ENCODE results near the gene SERTAD1. TPM values are rescaled to one million over a fixed set of nuclear protein-coding genes. Genes with fewer than 3 reads are reported as not detected.

SERTAD1 gene
- total RNA-seq, 1 donor from 2014 or later = 2.4 TPM

DNA sequence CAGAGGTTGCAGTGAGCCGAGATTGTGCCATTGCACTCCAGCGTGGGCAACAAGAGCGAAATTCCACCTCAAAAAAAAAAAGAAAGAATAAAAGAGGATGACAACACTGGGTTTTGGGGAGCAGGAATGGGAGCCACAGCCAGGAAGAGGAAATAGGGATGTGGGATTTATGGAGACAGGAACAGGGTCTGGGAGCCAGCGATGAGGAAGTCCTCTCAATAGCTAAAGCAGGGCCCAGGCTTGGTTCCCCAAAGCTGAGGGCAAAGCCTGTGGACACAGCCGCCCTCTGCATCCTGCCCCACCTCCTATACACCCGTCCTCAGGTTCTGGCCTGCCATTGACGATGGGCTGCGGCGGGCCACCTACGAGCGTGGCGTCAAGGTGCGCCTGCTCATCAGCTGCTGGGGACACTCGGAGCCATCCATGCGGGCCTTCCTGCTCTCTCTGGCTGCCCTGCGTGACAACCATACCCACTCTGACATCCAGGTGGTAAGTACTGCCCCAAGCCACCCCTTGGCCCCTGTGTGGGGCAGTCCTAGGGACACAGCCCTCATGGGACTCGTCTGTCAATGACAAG lies 49.4 kb downstream of the SERTAD1 start:
- Histone ChIP-seq H3K36me3 (no peaks in the 10 kb centered on the region), H3K4me2 (no peak overlapping the region), H3K4me1 (no peaks in the 10 kb centered on the region), H3F3A (ENCODE audit: low read depth) (no peaks in the 10 kb centered on the region), H2AFZ (replicated peaks) (no peak overlapping the region), H3K27me3 (no peaks in the 10 kb centered on the region), H3K9ac (no peak overlapping the region), H3K27ac (no peak overlapping the region), H3K79me2 (ENCODE audit: low read depth) (no peaks in the 10 kb centered on the region), H3K4me3 (no peak overlapping the region), H4K20me1 (ENCODE audit: low read depth) (no peaks in the 10 kb centered on the region), H3K9me3 (ENCODE audit: low read depth) (no peaks in the 10 kb centered on the region)
- no peaks in the 10 kb centered on the region for H3K4me1 Mint-ChIP-seq
- TF ChIP-seq EZH2 (IDR thresholded peaks at IDR 0.05) (no peak), EZH2phosphoT487 (IDR thresholded peaks at IDR 0.05) (no peak)
- TF ChIP-seq, protein P1, sequence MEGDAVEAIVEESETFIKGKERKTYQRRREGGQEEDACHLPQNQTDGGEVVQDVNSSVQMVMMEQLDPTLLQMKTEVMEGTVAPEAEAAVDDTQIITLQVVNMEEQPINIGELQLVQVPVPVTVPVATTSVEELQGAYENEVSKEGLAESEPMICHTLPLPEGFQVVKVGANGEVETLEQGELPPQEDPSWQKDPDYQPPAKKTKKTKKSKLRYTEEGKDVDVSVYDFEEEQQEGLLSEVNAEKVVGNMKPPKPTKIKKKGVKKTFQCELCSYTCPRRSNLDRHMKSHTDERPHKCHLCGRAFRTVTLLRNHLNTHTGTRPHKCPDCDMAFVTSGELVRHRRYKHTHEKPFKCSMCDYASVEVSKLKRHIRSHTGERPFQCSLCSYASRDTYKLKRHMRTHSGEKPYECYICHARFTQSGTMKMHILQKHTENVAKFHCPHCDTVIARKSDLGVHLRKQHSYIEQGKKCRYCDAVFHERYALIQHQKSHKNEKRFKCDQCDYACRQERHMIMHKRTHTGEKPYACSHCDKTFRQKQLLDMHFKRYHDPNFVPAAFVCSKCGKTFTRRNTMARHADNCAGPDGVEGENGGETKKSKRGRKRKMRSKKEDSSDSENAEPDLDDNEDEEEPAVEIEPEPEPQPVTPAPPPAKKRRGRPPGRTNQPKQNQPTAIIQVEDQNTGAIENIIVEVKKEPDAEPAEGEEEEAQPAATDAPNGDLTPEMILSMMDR (IDR thresholded peaks at IDR 0.05) = no peak
- peaks cover 2% of the 10 kb centered on the region for H3K27me3 Mint-ChIP-seq (ENCODE audit: insufficient read depth, low read depth)
- no peak for DNase-seq (ENCODE audit: low spot score)
- no peaks in the 10 kb centered on the region for H3K9me3 Mint-ChIP-seq
- H3K4me3 Mint-ChIP-seq = no peak overlapping the region
- no peak overlapping the region for H3K27ac Mint-ChIP-seq
- H3K36me3 Mint-ChIP-seq = peaks cover 14% of the 10 kb centered on the region

DNA sequence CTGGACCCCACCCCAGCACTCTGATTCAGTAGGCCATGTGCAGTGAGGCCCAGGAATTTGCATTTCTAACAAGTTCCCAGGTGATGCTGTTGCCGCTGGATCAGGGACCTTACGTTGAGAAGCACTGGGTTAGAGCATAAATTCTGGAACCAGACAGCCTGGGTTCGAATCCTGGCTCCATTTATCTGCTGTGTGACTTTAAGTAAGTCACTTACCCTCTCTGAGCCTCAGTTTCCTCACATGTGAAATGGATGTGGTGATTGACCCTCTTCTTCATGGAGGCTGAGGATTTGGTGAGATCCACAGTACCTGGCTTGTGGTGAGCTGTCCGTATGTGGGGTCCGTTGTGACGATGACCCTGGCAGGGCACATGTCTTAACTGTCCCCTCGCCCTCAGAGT lies 51.7 kb downstream of the SERTAD1 start:
- Mint-ChIP-seq H3K9me3 (no peaks in the 10 kb centered on the region), H3K27ac (no peak overlapping the region), H3K27me3 (ENCODE audit: insufficient read depth, low read depth) (peaks cover 4% of the 10 kb centered on the region), H3K4me1 (no peaks in the 10 kb centered on the region), H3K4me3 (no peak overlapping the region), H3K36me3 (peaks cover 19% of the 10 kb centered on the region)
- Histone ChIP-seq H4K20me1 (ENCODE audit: low read depth) (no peaks in the 10 kb centered on the region), H3K36me3 (no peaks in the 10 kb centered on the region), H3K9me3 (ENCODE audit: low read depth) (no peaks in the 10 kb centered on the region), H3K4me2 (no peak overlapping the region), H2AFZ (replicated peaks) (no peak overlapping the region), H3K27me3 (no peaks in the 10 kb centered on the region), H3K79me2 (ENCODE audit: low read depth) (no peaks in the 10 kb centered on the region), H3K27ac (no peak overlapping the region), H3K9ac (no peak overlapping the region), H3K4me1 (no peaks in the 10 kb centered on the region), H3K4me3 (no peak overlapping the region), H3F3A (ENCODE audit: low read depth) (no peaks in the 10 kb centered on the region)
- TF ChIP-seq, protein P1 (IDR thresholded peaks at IDR 0.05) = no peak
- TF ChIP-seq EZH2phosphoT487 (IDR thresholded peaks at IDR 0.05) (no peak), EZH2 (IDR thresholded peaks at IDR 0.05) (no peak)
- no peak for DNase-seq (ENCODE audit: low spot score)

DNA sequence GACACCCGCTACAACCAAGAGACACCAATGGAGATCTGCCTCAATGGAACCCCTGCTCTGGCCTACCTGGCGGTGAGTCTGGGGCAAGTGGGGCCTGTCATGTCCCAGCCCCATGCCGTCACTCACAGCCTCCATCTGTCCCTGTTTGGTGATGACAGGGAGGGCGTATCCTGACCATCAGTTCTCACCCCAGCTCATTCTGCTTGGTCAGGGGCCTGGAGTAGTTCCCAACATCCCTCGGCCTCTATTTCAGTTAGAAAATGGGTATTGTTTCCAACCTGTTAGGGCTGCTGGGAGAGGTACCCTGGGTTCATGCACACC lies 54.0 kb downstream of the SERTAD1 start:
- H3K27me3 Mint-ChIP-seq (ENCODE audit: insufficient read depth, low read depth) = peaks cover 4% of the 10 kb centered on the region
- no peak for DNase-seq (ENCODE audit: low spot score)
- TF ChIP-seq, protein P1 (IDR thresholded peaks at IDR 0.05) = no peak
- no peak for TF ChIP-seq EZH2 (IDR thresholded peaks at IDR 0.05)
- TF ChIP-seq EZH2phosphoT487 (IDR thresholded peaks at IDR 0.05) = no peak
- H3K4me1 Mint-ChIP-seq = peaks cover 8% of the 10 kb centered on the region
- no peak overlapping the region for H2AFZ ChIP-seq (replicated peaks)
- peaks cover 17% of the 10 kb centered on the region for H3K36me3 Mint-ChIP-seq
- H3K79me2 ChIP-seq (ENCODE audit: low read depth) = no peaks in the 10 kb centered on the region
- H3F3A ChIP-seq (ENCODE audit: low read depth) = peaks cover 4% of the 10 kb centered on the region
- H3K4me1 ChIP-seq = peaks cover 4% of the 10 kb centered on the region
- H3K9ac ChIP-seq = no peak overlapping the region
- H3K36me3 ChIP-seq = no peaks in the 10 kb centered on the region
- H3K4me2 ChIP-seq = no peak overlapping the region
- no peak overlapping the region for H3K27ac Mint-ChIP-seq
- no peaks in the 10 kb centered on the region for H3K9me3 ChIP-seq (ENCODE audit: low read depth)
- H3K4me3 Mint-ChIP-seq = no peak overlapping the region
- H3K4me3 ChIP-seq = no peak overlapping the region
- peaks cover 13% of the 10 kb centered on the region for H4K20me1 ChIP-seq (ENCODE audit: low read depth)
- no peaks in the 10 kb centered on the region for H3K9me3 Mint-ChIP-seq
- H3K27ac ChIP-seq = no peak overlapping the region
- no peaks in the 10 kb centered on the region for H3K27me3 ChIP-seq

Small RNA genes lying within 50 kb of the gene (small RNA-seq; reads per million reads assigned to genes)
- not detected for gene RF00017

Other genes with a start within 250 kb of the SERTAD1 start
- gene MAP3K10, start 234.6 kb downstream of the SERTAD1 start, total RNA-seq (ENCODE audit: low replicate concordance) = 5.7 and 21.6 TPM in 2 replicates
- gene TTC9B, start 207.6 kb downstream of the SERTAD1 start, total RNA-seq (ENCODE audit: low replicate concordance) = not detected in 2 replicates
- gene CCNP, start 199.3 kb downstream of the SERTAD1 start, total RNA-seq (ENCODE audit: low replicate concordance) = 1.7 TPM in 1 of 2 replicates, not detected in the other
- 85.1 and 139 TPM in 2 replicates for gene AKT2, start 140.6 kb downstream of the SERTAD1 start, total RNA-seq (ENCODE audit: low replicate concordance)
- 10.6 and 13.1 TPM in 2 replicates for gene C19orf47, start 77.6 kb downstream of the SERTAD1 start, total RNA-seq (ENCODE audit: low replicate concordance)
- gene PLD3, start 77.3 kb downstream of the SERTAD1 start, total RNA-seq (ENCODE audit: low replicate concordance) = 116 and 289 TPM in 2 replicates
- gene HIPK4, start 35.8 kb downstream of the SERTAD1 start, total RNA-seq (ENCODE audit: low replicate concordance) = 0.34 TPM in 1 of 2 replicates, not detected in the other
- gene PRX, start 12.6 kb downstream of the SERTAD1 start, total RNA-seq (ENCODE audit: low replicate concordance) = 1.4 and 4.7 TPM in 2 replicates
- gene SERTAD3, start 18.3 kb upstream of the SERTAD1 start, total RNA-seq (ENCODE audit: low replicate concordance) = 15.3 and 27.4 TPM in 2 replicates
- 11.3 and 24.4 TPM in 2 replicates for gene BLVRB, start 39.8 kb upstream of the SERTAD1 start, total RNA-seq (ENCODE audit: low replicate concordance)
- gene SPTBN4, start 41.0 kb upstream of the SERTAD1 start, total RNA-seq (ENCODE audit: low replicate concordance) = 2.5 and 8.4 TPM in 2 replicates
- gene SHKBP1, start 150.9 kb upstream of the SERTAD1 start, total RNA-seq (ENCODE audit: low replicate concordance) = 20.6 and 63.7 TPM in 2 replicates
- gene LTBP4, start 175.4 kb upstream of the SERTAD1 start, total RNA-seq (ENCODE audit: low replicate concordance) = 24.7 and 70.0 TPM in 2 replicates

Measured in neural progenitor cell (in vitro differentiated cells).